GM19099 (cell line): ENCODE data around the gene HEPACAM.

ENCODE experiments used
- POLR2A ChIP-seq: IDR thresholded peaks from 3 replicates; pipeline ENCODE4 v1.6.1; 2011; ENCODE audit warnings: low read depth; ENCODE audit not compliant: insufficient read length; ENCODE audit errors: extremely low read depth

Gene HEPACAM

DNA sequence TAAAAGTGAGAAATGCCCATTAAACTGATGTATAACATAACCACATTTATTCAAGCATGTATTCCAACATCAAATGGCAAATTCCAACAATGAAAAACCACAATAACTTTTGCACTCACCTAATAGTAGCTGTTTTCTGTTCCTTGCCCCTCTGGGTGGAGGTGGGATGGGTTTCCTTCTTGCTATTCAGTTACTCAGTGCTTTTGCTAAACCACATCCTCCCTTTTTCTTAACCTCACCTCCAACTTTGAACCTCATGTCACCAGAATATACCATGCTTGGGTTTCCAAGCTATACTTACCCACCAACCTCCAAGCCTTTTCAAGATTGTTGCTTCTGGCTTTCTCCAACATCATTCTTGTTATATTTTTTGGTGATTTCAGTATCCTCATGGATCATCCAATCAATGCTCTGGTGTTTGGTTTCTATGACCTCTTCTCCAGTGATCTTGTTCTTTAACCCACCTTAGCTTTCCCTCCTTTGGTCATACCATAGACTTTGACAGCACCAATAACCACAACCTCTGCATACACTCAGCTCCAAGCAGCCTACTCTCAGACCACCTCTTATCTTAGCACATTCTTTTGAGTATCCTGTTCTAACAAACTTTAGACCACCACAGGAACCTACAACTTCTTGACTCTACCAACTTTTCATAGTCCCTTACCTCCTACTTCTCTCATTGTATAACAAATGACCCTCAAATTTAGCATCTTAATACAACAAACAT lies 14.9 kb upstream of the HEPACAM start:
- TF ChIP-seq POLR2A: no peak

DNA sequence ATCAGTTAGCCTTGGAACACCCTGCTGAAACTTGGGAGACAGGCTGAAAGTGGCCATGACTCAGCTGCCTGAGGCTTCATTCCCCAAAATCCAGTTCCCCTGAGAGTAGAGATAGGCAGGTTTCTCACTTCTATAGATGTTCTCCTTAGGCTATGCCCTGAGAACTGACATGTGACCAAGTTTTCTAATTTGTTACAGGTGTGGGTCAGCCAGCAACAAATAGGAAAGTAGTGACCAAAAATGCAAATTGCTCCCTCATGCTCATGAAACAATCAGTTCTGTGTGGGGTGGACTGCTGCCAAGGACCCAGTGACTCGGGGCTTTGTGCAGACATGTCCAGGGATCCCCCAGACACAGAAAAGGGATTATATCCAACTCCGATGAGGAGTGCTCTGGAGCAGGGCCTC lies 10.9 kb upstream of the HEPACAM start:
- no peak for TF ChIP-seq POLR2A

- TF ChIP-seq POLR2A: no peak
Observed at GRCh38 chr11:124945826-124946225, 10.0 kb upstream of the HEPACAM start.

- TF ChIP-seq POLR2A: no peak
Observed at GRCh38 chr11:124944565-124944964, 8.7 kb upstream of the HEPACAM start.

GRCh38 chr11:124943741-124944140 lies 7.9 kb upstream of the HEPACAM start:
- no peak for TF ChIP-seq POLR2A

DNA sequence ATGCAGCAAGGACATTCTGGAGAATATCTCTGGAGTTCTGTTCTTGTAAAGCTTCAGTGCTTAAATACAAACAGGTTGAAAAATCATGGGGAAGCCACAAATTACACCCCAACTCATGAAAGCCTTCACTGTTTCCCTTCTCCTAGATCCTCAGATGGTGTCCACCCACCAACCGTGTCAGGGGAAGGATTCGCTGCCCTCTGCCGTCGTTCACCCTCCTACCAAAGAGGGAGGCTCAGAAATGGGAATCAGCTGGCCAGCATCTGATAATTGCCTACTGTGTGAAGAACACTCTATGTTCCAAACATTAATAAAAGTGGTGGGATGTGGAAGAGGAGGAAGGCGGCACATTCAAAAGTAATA lies 7.4 kb upstream of the HEPACAM start:
- no peak for TF ChIP-seq POLR2A

- no peak for TF ChIP-seq POLR2A
Observed at GRCh38 chr11:124942466-124943253, 6.8 kb upstream of the HEPACAM start.

DNA sequence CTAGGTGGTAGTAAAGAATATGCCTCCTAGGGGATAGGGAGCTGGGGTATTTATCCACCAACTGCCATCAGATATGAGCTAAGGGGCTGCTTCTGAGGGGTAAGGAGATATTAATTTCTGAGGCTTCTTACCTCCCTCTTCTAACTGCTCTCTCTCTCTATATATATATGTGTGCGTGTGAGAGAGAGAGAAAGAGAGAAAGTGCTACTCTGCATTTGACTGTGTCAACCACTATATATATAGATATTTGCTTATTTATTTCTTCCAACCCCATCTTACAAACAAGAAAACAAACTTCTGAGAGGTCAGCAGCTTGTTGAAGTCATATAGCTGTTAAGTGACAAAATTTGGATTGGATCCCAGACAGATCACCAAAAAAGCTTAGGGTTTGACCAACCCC lies 5.9 kb upstream of the HEPACAM start:
- TF ChIP-seq POLR2A: no peak

- no peak for TF ChIP-seq POLR2A
Observed at GRCh38 chr11:124938970-124939369, 3.1 kb upstream of the HEPACAM start.

DNA sequence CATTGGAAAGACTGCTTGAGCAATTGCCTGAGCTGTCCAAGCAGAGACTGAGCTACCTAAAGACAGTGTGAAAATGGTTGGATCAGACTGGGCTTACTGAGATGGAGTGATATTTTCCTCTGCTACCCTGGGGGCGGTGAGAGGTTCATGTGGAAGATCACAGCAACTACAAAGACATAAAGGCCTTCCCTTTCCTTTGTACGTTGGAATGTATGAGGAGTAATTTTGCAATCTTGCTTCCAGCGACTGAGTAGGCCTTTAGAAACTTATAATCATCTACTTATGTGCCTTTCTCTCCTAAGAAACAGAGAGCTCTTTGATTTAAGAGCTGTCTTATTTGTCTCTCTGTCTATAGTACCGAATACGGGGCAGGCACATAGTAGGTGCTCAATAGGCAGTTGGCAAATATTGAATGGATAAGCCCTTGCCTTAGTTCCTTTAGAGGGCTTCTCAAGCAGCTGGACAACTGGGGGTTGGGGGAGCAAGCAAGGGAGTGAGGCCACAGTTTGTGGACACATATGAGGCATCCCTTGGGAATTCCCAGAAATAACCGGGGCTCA lies 2.4 kb upstream of the HEPACAM start:
- TF ChIP-seq POLR2A: no peak

- no peak for TF ChIP-seq POLR2A
Observed at GRCh38 chr11:124937336-124937935, 1.6 kb upstream of the HEPACAM start.

DNA sequence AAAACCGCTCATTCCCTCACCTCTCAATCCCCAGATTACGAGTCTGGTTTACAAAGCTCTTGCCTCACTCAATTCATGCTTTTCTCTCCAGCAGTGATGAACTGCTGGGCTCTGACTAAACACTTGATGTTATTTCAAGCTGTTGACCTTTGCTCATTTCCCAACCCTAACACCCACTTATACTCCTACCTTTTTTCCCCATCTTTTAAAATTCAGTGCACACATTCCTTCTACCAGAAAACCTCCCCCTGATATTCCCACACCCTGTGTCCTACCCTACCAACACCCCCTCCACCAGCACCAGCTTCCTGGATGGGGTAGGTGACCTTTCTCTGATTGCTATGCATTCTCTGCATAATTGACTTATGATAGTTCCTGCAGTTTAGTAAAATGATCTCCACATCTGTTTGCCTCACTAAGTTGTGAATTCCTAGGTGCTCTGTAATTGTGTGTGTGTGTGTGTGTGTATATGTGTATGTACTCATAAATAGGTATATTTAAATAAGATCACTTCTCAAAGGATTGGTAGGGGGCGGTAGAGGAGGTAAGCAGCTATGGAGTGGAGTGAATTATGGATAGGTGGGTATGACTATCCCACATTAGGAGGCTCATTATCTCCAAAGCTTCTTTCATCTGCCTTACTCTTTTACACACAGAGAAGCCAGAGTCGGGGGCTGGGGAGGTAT lies 842 bp downstream of the HEPACAM start:
- no peak for TF ChIP-seq POLR2A

DNA sequence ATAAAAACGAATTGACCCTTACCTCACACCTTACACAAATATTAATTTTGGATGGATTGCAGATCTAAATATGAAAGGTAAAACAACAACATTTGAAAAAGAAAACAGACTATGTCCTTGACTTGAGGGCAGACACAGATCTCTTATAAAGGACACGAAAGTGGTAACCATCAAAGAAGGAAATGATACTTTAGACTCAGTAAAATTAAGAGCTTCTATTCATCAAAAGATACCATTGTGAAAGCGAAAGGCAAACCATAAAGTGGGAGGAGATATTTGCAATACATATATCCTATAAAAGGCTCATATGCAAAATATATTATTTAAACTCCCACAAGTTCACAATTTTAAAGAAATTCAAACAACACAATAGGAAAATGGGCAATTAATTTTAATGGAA lies 5.0 kb downstream of the HEPACAM start:
- no peak for TF ChIP-seq POLR2A

- no peak for TF ChIP-seq POLR2A
Observed at GRCh38 chr11:124928942-124929665, 6.7 kb downstream of the HEPACAM start.
